ENCODE results near the gene SAMD4B.
"Not testable (repeated sequence)": the region's sequence is repeated elsewhere in the genome, so short reads cannot be mapped to it uniquely, and the experiment has no call there.

Gene SAMD4B

DNA sequence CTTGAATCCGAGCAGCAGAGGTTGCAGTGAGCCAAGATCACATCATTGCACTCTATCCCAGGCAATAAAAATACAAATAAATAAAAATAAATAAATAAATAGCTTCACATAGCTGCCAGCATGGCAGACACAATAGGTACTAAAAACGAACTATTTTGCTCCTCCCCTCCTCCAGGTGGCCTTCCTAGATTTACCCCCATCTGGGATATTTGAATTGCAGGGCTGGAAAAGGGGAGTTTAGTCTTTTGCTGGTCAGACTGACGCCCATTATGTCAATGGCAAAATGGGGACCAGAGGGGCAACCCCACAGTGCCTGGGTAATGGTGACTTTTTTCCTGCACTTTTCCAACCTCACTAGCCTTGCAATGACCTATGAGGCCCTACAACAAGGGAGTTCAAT, 5.7 kb upstream of the SAMD4B start:
- DNase-seq, result no peak

- no peak for DNase-seq
Observed at GRCh38 chr19:39339674-39340073, 2.5 kb upstream of the SAMD4B start.

- DNase-seq, result not testable (repeated sequence)
Observed at GRCh38 chr19:39340156-39340555, 2.1 kb upstream of the SAMD4B start.

- DNase-seq, result no peak
Observed at GRCh38 chr19:39341129-39341718, 997 bp upstream of the SAMD4B start.

- DNase-seq, result no peak
Observed at GRCh38 chr19:39342647-39343305, 555 bp downstream of the SAMD4B start.

DNA sequence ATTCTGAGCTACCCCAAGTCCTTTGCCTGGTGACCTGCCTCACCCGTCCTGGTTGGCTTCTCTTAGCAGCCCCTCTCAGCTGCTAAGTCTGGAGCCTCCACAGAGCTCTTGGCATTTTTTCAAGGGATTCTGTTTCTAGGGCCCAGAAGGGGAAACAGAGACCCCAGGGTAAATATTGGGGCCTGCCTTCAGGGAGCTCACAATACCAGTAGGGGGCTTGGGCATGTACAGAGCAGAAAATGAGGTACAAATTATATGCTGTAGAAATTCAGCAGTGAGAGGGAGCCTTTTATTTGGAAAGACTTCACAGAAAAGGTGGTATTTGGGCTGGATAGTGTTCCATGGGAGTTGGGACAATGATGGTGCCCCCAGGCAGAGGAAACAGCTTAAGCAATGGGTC, 3.7 kb downstream of the SAMD4B start:
- no peak for DNase-seq

- DNase-seq, result no peak
Observed at GRCh38 chr19:39347332-39348164, 5.3 kb downstream of the SAMD4B start.

DNA sequence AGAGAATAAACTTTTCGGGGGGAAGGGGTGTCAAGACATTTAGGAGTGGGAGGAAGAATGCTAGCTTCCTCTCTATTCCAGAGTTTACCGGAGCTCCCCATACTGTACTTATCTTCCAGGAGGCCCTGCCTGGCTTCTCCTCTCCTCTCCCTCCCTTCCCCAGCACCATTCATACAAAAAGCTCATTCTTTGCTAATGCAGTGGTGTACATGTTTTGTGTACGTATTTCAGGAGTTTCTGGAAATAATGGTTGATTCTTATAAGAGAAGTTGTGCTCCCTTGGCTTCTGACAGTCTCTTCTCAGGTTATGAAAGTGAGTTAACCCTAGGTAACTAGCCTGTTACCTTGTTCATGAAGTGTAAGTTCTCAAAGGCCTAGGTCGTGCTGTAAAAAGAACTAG, 7.1 kb downstream of the SAMD4B start:
- no peak for DNase-seq

DNA sequence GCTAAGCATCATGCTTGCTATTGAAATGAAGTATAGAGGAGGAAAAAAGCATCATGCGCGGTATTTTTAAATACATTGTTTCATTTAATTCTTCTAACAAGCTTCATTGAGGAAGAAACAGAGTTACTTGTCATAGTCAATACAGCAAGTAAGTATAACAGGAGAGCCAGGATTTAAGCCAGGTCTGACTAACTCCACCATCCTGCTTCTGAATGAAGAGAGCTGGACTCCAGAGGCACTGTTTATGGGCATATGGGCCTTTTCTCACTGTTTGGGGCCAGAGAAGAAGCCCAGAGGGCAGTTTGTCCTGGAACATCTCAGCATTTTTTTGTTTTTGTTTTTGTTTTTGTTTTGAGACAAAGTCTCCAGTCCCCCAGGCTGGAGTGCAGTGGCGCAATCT, 7.9 kb downstream of the SAMD4B start:
- no peak for DNase-seq

DNA sequence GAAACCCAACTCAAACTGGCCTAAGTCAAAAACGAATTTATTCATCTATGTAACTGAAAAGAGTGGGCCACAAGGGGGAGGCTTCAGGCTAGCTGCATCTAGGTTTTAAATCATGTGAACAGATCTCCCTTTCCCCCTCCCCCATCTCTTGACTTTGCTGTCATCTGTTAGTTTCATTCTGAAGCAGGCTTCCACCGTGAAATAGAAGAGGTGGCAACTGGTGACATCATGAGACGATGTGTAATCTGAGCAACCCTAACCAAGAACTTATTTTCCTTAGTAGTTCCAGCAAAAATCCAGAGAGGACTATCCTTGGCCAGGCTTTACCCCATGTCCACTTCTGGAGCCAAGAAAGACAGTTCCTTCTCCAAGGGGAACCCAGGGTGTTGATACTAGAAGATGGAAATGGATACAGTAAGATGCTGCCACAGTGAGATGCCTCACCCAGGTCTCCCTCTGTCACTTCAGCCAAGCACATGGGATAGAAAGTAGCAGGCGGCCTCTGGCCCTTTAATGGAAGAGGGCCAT, 9.4 kb downstream of the SAMD4B start:
- DNase-seq, result no peak

DNA sequence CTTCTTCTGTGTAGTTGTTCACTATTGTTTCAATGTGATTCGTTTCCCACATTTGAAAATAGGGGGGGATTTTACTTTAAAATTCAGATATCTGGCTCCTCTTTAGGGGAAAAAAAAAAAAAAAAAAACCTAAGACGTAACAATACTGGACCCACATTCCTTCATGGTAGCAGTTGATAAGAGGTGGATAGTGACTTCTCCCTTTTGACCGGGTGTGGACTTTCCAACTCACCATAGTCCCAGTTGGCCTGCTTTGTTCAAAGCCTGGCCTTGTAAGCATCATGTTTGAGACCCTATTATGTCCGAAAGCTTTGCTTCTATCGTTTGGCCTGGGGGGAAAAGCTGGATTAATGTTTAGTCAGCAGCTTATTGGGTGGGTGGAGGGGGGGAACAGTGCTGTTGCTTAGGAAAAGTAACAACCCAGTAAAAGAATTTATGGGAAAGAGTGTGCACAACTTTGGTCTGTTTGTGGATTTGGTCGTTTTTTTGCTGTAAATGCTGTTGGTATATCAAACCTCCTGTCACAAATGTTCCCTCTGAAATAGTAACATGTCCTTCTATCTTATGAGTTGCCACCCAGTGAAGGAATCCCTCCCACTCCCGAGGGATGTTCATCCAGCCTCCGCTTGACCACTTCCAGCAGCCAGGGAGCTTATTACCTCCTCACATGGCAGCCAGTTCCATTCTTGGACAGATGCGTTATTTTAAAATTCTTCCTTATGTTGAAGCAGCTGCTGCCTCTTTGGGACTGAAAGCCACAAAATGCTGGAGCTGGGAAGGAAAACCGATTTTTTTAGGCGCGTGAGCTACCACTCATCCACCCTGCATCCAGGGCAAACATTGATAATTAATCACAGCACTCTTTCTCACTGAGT, 10.4 kb downstream of the SAMD4B start:
- no peak for DNase-seq

DNA sequence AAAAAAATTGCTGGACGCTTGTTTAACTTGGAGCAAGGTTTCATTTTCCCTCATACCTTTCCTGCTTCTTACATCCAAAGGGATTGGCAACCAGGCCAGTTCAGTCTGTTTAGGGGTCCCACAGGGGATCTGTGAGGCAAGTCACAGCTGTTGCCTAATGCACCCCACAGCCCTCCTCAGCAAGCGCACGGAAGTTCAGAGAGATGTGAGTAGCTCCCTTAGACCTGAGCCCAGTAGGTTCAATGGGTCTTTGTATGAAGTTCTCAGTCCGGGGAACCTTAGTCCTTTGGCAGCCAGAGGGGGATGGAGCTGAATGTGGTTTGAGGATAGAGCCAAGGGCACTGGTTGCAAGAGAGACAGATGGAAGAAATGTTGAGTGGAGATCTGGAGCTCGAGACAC, 13.0 kb downstream of the SAMD4B start:
- no peak for DNase-seq

DNA sequence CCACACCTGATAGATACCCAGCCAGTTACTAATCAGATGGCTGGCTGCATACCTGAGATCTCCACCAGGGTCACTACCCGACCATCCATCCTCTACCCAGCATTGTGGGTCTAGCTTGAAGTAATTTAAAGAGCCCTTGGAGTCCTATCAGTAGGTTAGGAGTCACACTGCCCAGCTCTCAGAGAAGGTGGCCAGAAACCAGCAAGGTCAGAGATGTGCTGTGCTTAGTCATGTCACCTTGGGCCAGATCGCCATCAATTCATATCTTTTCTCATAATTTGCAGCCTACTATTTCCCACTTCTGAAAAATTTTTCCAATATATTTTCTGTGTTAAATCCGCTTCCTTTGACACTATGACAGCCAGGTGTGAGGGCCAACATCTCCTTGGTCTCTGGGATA, 13.9 kb downstream of the SAMD4B start:
- no peak for DNase-seq

- DNase-seq, result no peak
Observed at GRCh38 chr19:39356647-39357046, 14.4 kb downstream of the SAMD4B start.

DNA sequence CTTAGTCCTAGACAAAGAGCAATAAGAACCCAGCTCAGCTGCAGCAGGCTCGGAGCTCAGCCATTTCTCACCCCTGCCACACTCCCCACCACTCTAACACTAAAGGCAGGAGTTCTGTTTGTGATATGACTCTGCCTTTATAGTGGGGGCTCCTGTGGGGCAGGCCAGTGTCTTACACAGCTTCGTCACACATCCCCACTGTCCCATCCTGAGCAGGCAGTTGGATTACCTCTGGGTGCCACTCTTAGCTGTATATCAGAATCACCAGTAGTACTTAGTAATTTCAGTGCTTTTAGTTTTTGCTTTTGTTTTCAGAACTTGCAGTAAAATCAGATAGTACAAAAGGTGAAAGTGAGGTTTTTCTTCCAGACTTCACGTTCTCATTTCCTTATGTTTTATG, 16.8 kb downstream of the SAMD4B start:
- no peak for DNase-seq

DNA sequence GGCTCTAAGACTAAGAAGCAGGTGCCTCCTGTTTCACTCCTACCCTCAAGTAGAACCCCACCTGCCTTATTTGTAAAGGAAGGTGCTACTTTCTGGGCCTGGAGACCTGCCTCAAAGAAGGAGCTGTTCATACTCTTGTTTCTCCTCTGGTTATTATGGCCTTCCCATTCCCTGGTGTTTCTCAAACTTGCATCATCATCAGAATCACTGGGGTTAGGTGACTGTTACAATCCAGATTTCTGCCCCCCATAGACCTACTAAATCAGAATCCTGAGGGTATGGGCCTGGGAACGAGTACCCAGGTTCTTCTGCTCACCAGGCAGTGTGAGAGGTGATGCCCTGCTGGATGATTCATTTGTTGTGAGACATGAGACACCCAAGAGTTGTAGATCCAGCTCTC, 18.4 kb downstream of the SAMD4B start:
- no peak for DNase-seq

- DNase-seq, result no peak
Observed at GRCh38 chr19:39362682-39363657, 20.7 kb downstream of the SAMD4B start.

- DNase-seq, result no peak
Observed at GRCh38 chr19:39363901-39364457, 21.8 kb downstream of the SAMD4B start.

- no peak for DNase-seq
Observed at GRCh38 chr19:39365531-39365930, 23.3 kb downstream of the SAMD4B start.

- DNase-seq, result no peak
Observed at GRCh38 chr19:39369200-39369599, 27.0 kb downstream of the SAMD4B start.

DNA sequence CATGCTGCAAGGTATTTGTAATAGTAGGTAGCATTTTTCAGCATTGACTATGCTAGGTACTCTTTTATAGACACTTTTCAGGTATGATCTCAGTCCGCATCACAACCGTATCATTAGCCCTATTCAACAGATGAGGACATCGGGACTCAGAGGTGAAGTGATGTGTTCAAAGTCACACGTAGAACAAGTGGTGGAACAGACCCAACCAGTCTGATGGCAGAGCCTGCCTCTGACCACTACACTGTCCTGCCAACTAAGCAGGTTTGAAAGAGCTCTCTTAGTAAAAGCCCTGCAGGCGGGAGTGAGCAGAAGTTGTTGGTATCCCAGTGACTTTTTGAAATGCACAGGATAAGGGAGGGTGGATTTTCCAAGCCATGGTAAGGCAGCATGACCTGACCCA, 28.5 kb downstream of the SAMD4B start:
- DNase-seq, result no peak
